Measurements from ENCODE around the gene PSPH.

DNA sequence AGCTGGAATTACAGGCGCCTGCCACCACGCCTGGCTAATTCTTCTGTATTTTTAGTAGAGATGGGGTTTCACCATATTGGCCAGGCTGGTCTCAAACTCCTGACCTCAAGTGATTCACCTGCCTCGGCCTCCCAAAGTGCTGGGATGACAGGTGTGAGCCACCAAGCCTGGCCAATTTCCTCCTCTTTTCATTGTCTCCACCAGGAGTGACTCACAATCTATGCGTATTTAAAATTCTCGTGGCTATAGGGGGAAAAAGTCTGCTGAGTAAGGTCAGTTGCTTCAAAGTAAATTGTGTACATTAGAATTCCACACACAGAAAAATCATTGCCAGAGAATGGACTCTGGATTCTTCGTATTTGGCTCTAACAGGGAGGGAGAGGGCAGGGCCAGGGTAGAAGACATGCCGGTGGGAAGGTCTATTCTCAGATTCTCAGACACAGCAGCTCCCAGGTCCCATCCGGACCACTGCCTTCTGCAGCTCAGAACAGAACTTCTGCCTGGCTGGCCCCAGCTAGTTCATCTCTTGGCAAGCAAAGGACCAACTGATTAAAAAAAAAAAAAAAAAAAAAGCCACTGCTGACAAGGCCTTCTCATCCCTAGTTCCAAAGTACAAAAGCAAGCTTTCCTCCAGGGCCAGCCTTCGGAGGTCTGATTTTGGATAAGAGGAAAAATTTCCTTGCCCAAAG is 22.2 kb downstream of the PSPH start:
- TF ChIP-seq, protein P1, sequence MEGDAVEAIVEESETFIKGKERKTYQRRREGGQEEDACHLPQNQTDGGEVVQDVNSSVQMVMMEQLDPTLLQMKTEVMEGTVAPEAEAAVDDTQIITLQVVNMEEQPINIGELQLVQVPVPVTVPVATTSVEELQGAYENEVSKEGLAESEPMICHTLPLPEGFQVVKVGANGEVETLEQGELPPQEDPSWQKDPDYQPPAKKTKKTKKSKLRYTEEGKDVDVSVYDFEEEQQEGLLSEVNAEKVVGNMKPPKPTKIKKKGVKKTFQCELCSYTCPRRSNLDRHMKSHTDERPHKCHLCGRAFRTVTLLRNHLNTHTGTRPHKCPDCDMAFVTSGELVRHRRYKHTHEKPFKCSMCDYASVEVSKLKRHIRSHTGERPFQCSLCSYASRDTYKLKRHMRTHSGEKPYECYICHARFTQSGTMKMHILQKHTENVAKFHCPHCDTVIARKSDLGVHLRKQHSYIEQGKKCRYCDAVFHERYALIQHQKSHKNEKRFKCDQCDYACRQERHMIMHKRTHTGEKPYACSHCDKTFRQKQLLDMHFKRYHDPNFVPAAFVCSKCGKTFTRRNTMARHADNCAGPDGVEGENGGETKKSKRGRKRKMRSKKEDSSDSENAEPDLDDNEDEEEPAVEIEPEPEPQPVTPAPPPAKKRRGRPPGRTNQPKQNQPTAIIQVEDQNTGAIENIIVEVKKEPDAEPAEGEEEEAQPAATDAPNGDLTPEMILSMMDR (conservative IDR thresholded peaks at IDR 0.05), result no peak
- TF ChIP-seq ZFX (IDR thresholded peaks at IDR 0.05), result no peak
